Mucosa of descending colon (tissue), 3 donors: ENCODE results near the gene EID1. TPM values are rescaled to one million over a fixed set of nuclear protein-coding genes. Genes with fewer than 3 reads are reported as not detected.

Source experiments
- ATAC-seq: fragments of 200-7000 bp; cut with Tn5 transposase; one replicate; pipeline ENCODE4 v1.9.1; 2020; ENCODE audit warnings: mild to moderate bottlenecking, moderate library complexity
- DNase-seq, 3 donors: peaks; one replicate each; pipeline ENCODE4 v3.0.0-alpha.2; 2020
- H3K36me3 ChIP-seq: fragments of 200-600 bp; one replicate; pipeline ENCODE4 v1.8.0; 2021; ENCODE audit warnings: low read depth, mild to moderate bottlenecking
- H3K4me1 ChIP-seq: fragments of 200-600 bp; one replicate; pipeline ENCODE4 v1.8.0; 2021; ENCODE audit warnings: low read depth, mild to moderate bottlenecking
- H3K4me3 ChIP-seq: fragments of 200-600 bp; one replicate; pipeline ENCODE4 v1.8.0; 2021; ENCODE audit warnings: mild to moderate bottlenecking
- H3K9me3 ChIP-seq: fragments of 200-600 bp; one replicate; pipeline ENCODE4 v1.8.0; 2021; ENCODE audit warnings: mild to moderate bottlenecking
- CTCF ChIP-seq: fragments of 200-600 bp; IDR thresholded peaks from one replicate; pipeline ENCODE4 v1.8.0; 2022; ENCODE audit warnings: antibody characterized with exemption, mild to moderate bottlenecking
- intact Hi-C, 2 donors: fragments of 100-400 bp; cut with DNase I in 1 of 2; cut with micrococcal nuclease in 1 of 2; formaldehyde crosslinking; loops; one replicate each; pipeline versions ENCODE4 v1.11.0 to v1.11.1; 2022; cut with DNase I, micrococcal nuclease
- total RNA-seq, 3 donors: library from RNA; stranded (reverse); fragmentation: NEBNext Ultra II Directional in 2 of 3; extraction: Animal tissue kit (Norgen Biotek cat#: 25700) in 2 of 3; gene quantifications; one replicate each; pipeline versions ENCODE4 v1.2.1 to v1.2.4, GENCODE V29; 2021 to 2023
- donor health status: DM: no; HTN: no; CAD: no; lungs with moderate emphysema.
- donor health status: DM: no; HTN: no; CAD: no.
- donor health status: DM: no; HTN: yes; CAD: no.

The EID1 gene
- total RNA-seq, 3 donors from 2014 or later: 44.7 to 128 (median 53.8) TPM

- TF ChIP-seq CTCF: no peak
- Histone ChIP-seq H3K4me3 (no peak overlapping the region), H3K9me3 (no peaks in the 10 kb centered on the region), H3K36me3 (no peaks in the 10 kb centered on the region), H3K4me1 (no peaks in the 10 kb centered on the region)
- ATAC-seq (no peak), DNase-seq (no peak)
- intact Hi-C loops: loop anchor here (10.0 kb wide), 3 partner anchors 282 to 1282 kb away; partner anchors contain the start of gene FGF7 (in 1 of the 2)
Observed at GRCh38 chr15:48862705-48863104, 15.2 kb upstream of the EID1 start.

GRCh38 chr15:48865370-48866079 is 12.4 kb upstream of the EID1 start:
- DNase-seq (no peak), ATAC-seq (no peak)
- H3K4me1 ChIP-seq: no peaks in the 10 kb centered on the region
- intact Hi-C loops: loop anchor here (10.0 kb wide), 3 partner anchors 279 to 1279 kb away; partner anchors contain the start of gene FGF7 (in 1 of the 2)
- TF ChIP-seq CTCF: no peak
- H3K4me3 ChIP-seq: no peak overlapping the region
- no peaks in the 10 kb centered on the region for H3K36me3 ChIP-seq
- H3K9me3 ChIP-seq: no peaks in the 10 kb centered on the region

GRCh38 chr15:48866141-48866563 is 11.8 kb upstream of the EID1 start:
- Histone ChIP-seq H3K4me3 (no peak overlapping the region), H3K4me1 (no peaks in the 10 kb centered on the region), H3K9me3 (no peaks in the 10 kb centered on the region), H3K36me3 (no peaks in the 10 kb centered on the region)
- TF ChIP-seq CTCF: no peak
- intact Hi-C loops: loop anchor here (10.0 kb wide), 3 partner anchors 279 to 1279 kb away; partner anchors contain the start of gene FGF7 (in 1 of the 2)
- DNase-seq: no peak
- no peak for ATAC-seq

- no peak for ATAC-seq
- intact Hi-C loops: loop anchor here (10.0 kb wide), 3 partner anchors 277 to 1277 kb away; partner anchors contain the start of gene FGF7 (in 1 of the 2)
Observed at GRCh38 chr15:48868023-48868422, 9.9 kb upstream of the EID1 start.

GRCh38 chr15:48868536-48868935 is 9.4 kb upstream of the EID1 start:
- DNase-seq: no peak
- ATAC-seq: no peak
- no peak overlapping the region for H3K4me3 ChIP-seq
- H3K4me1 ChIP-seq: no peaks in the 10 kb centered on the region
- intact Hi-C loops: loop anchor here (10.0 kb wide), 3 partner anchors 276 to 1276 kb away; partner anchors contain the start of gene FGF7 (in 1 of the 2)
- TF ChIP-seq CTCF: no peak
- no peaks in the 10 kb centered on the region for H3K36me3 ChIP-seq
- H3K9me3 ChIP-seq: no peaks in the 10 kb centered on the region

More at GRCh38 chr15:48868023-48868422, 9.9 kb upstream of the EID1 start:
- no peak for TF ChIP-seq CTCF
- no peak overlapping the region for H3K4me3 ChIP-seq
- H3K4me1 ChIP-seq: no peaks in the 10 kb centered on the region
- no peaks in the 10 kb centered on the region for H3K36me3 ChIP-seq
- no peaks in the 10 kb centered on the region for H3K9me3 ChIP-seq
- no peak for DNase-seq
